ENCODE data around the gene ZBTB21.

Gene ZBTB21

GRCh38 chr21:41948901-41949300 lies 61.3 kb downstream of the ZBTB21 start:
- DNase-seq, result no peak

DNA sequence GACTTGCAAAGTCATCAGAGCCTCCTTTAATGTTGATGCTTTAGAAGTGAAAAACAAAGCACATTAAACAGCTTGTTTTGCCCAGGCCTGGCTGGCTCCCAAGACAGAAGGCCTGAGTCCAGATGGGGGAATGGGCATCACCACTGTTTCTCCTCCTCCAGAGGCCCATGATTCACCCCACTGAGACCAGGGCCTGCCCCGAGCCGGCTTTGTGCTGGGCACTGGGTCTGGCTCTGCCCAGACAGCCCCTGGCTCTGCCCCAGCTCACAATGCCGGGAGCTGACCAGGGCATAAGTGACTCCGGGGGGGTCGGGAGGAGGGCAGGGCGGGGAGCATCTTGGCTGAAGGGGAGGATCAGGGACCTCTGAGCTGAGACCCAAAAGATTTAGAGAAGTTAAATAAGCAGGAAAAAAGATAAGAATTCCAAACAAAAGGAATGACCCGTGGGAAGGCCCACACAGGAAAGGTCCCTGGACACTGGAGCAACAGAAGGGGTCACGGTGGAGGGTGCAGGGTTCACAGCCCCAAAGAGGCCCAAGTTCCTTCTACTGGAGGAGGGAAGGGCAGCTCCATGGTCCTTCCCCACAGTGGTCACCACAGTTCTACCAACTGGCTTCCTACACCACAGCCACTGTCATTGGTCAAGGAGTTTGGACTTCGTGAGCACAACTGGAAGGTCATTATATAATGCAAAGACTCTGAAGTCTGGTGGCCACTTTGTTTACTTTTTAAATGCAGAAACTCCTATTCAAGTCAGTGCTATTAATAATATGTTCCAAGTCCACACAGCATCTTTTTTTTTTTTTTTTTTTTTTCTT lies 61.9 kb downstream of the ZBTB21 start:
- DNase-seq, result no peak

DNA sequence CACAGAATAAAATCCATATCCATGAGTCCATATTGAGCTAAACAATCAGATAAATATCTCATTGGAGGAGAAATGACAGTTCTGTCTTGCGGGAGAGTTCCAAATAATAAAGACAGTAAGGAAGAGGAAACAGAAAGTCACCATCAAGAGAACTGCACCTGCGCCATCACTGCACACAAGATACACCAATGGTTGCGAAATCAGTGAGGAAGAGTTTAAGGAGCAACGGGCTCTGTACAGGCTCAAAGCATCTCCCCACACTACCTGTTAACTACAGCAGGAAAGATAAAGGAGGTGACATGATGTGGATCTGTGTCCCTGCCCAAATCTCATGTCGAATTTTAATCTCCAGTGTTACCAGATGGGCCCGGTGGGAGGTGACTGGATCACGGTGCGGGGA lies 64.2 kb downstream of the ZBTB21 start:
- no peak for DNase-seq

- DNase-seq, result no peak
Measured at GRCh38 chr21:41943851-41944250, 66.3 kb downstream of the ZBTB21 start.

DNA sequence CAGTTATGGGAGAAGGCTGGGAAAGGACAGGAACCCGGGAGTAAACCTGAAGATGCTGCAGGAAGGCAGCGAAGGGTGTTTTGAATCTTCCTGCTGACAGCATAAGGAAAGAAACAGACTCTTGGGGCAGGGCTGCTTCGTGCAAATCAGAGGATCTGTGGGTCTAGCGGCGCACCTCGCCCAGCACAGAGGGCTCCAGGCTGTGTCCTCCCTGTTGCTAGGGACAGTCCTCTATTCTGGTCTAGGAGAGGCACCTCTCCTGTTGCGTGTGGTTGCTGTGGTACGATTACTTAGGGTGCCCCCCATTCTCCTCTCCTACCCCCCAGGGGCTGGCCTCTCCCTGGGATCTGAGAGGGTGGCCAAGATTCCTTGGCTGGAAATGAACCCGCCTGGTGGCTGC lies 67.7 kb downstream of the ZBTB21 start:
- no peak for DNase-seq

GRCh38 chr21:41941941-41942340 lies 68.2 kb downstream of the ZBTB21 start:
- DNase-seq, result no peak

GRCh38 chr21:41940431-41940830 lies 69.7 kb downstream of the ZBTB21 start:
- no peak for DNase-seq

- no peak for DNase-seq
Measured at GRCh38 chr21:41939391-41939790, 70.8 kb downstream of the ZBTB21 start.
